M059J (cell line): Measurements from ENCODE around the gene PCK1. TPM values are rescaled to one million over a fixed set of nuclear protein-coding genes. Genes with fewer than 3 reads are reported as not detected.
A peak's percentile ranks its signal among the peaks of the same experiment; 100 is the strongest.

ENCODE experiments used
- DNase-seq: peaks from one replicate; pipeline ENCODE4 v3.0.0-alpha.2; 2012; ENCODE audit warnings: low read depth
- total RNA-seq: library from RNA; depleted of rRNA; stranded (reverse); fragments of >200 nt; shearing (Covaris generic); gene quantifications from 2 replicates; pipeline ENCODE4 v1.2.3, GENCODE V29; 2014

Gene PCK1
- total RNA-seq, 1 experiment from 2014 or later = not detected

GRCh38 chr20:57576617-57577550, 16.0 kb downstream of the PCK1 start:
- DNase-seq = no peak

GRCh38 chr20:57577679-57578475, 17.0 kb downstream of the PCK1 start:
- no peak for DNase-seq

GRCh38 chr20:57578476-57579165, 17.7 kb downstream of the PCK1 start:
- no peak for DNase-seq

GRCh38 chr20:57579331-57579897, 18.5 kb downstream of the PCK1 start:
- no peak for DNase-seq

- peak; percentile 28 for DNase-seq
These were observed 19.1 kb downstream of the PCK1 start for GRCh38 chr20:57579898-57580447.

- DNase-seq = no peak
These were observed 19.7 kb downstream of the PCK1 start for GRCh38 chr20:57580478-57581201.

GRCh38 chr20:57581202-57582028, 20.5 kb downstream of the PCK1 start:
- DNase-seq = no peak

- DNase-seq = no peak
These were observed 21.1 kb downstream of the PCK1 start for GRCh38 chr20:57582029-57582378.

- DNase-seq = peak; percentile 57
These were observed 21.8 kb downstream of the PCK1 start for GRCh38 chr20:57582432-57583288.

- no peak for DNase-seq
These were observed 22.7 kb downstream of the PCK1 start for GRCh38 chr20:57583289-57584257.

GRCh38 chr20:57584768-57585461, 24.0 kb downstream of the PCK1 start:
- no peak for DNase-seq

GRCh38 chr20:57585466-57586213, 24.7 kb downstream of the PCK1 start:
- DNase-seq = no peak

GRCh38 chr20:57586370-57586793, 25.5 kb downstream of the PCK1 start:
- DNase-seq = no peak

- no peak for DNase-seq
These were observed 26.0 kb downstream of the PCK1 start for GRCh38 chr20:57586943-57587277.

GRCh38 chr20:57587278-57587988, 26.5 kb downstream of the PCK1 start:
- DNase-seq = no peak

GRCh38 chr20:57587989-57588377, 27.1 kb downstream of the PCK1 start:
- no peak for DNase-seq
